PC-9 (cell line): ENCODE results near the gene SPDYE3. TPM values are rescaled to one million over a fixed set of nuclear protein-coding genes. Genes with fewer than 3 reads are reported as not detected.
"Not testable (repeated sequence)": the region's sequence is repeated elsewhere in the genome, so short reads cannot be mapped to it uniquely, and the experiment has no call there.

Experiments
- BruUV-seq: library from RNA; stranded (reverse); fragments of 400-500 nt; replicated peaks from 2 replicates; lab custom pipeline; 2021; lab: Mats Ljungman, UMichigan
- CTCF ChIA-PET: fragments of 300-600 bp; sonication (Branson Sonifier 250); formaldehyde crosslinking; loops from one replicate; lab custom pipeline; 2022; ENCODE audit warnings: antibody characterized with exemption; lab: Charles Lee
- POLR2A ChIA-PET: fragments of 300-600 bp; sonication (Branson Sonifier 250); formaldehyde crosslinking; loops from one replicate; lab custom pipeline; 2022; ENCODE audit warnings: antibody characterized with exemption; ENCODE audit not compliant: unreplicated experiment; lab: Charles Lee
- DNase-seq, 2 experiments: peaks; one replicate each; pipeline versions ENCODE4 v3.0.0 to v3.0.0-alpha.2; 2015 to 2022; ENCODE audit warnings: mixed read lengths in 1 of 2
- H2AFZ ChIP-seq: fragments of 200-600 bp; sonication (generic); 2 replicates; pipeline ENCODE4 v1.8.1; 2017; ENCODE audit warnings: antibody characterized with exemption
- H3F3A ChIP-seq: fragments of 200-600 bp; sonication (generic); 2 replicates; pipeline ENCODE4 v1.8.1; 2017; ENCODE audit warnings: antibody characterized with exemption, mild to moderate bottlenecking, low read depth; ENCODE audit not compliant: insufficient read depth
- H3K27ac ChIP-seq: fragments of 200-600 bp; sonication (generic); 2 replicates; pipeline ENCODE4 v1.6.1; 2016; ENCODE audit warnings: mixed run types
- H3K27me3 ChIP-seq: fragments of 200-600 bp; sonication (generic); 2 replicates; pipeline ENCODE4 v1.6.1; 2016; ENCODE audit warnings: low read depth, mixed run types; ENCODE audit not compliant: insufficient read depth
- H3K36me3 ChIP-seq: fragments of 200-600 bp; sonication (generic); 2 replicates; pipeline ENCODE4 v1.6.1; 2016; ENCODE audit warnings: low read depth, mixed run types
- H3K4me1 ChIP-seq: fragments of 200-600 bp; sonication (generic); replicated peaks from 2 replicates; pipeline ENCODE4 v1.6.1; 2016; ENCODE audit warnings: mixed run types; ENCODE audit not compliant: insufficient read depth
- H3K4me2 ChIP-seq: fragments of 200-600 bp; sonication (generic); 2 replicates; pipeline ENCODE4 v1.6.1; 2017; ENCODE audit warnings: mixed run types
- H3K4me3 ChIP-seq: fragments of 200-600 bp; sonication (generic); 2 replicates; pipeline ENCODE4 v1.6.1; 2016; ENCODE audit warnings: mixed run types
- H3K79me2 ChIP-seq: fragments of 200-600 bp; sonication (generic); 2 replicates; pipeline ENCODE4 v1.6.1; 2017; ENCODE audit warnings: low read depth, mixed run types
- H3K9me2 ChIP-seq: fragments of 200-600 bp; sonication (generic); 2 replicates; pipeline ENCODE4 v1.8.1; 2017; ENCODE audit warnings: mild to moderate bottlenecking; ENCODE audit not compliant: insufficient read depth
- H3K9me3 ChIP-seq: fragments of 200-600 bp; sonication (generic); 2 replicates; pipeline ENCODE4 v1.8.1; 2016; ENCODE audit warnings: low read depth; ENCODE audit not compliant: insufficient read depth
- H4K20me1 ChIP-seq: fragments of 200-600 bp; sonication (generic); 2 replicates; pipeline ENCODE4 v1.8.1; 2017; ENCODE audit not compliant: insufficient read depth
- intact Hi-C: fragments of 100-400 bp; cut with micrococcal nuclease; formaldehyde crosslinking; loops from one replicate; pipeline ENCODE4 v1.10.0; 2022; ENCODE audit not compliant: unreplicated experiment
- total RNA-seq: library from RNA; stranded (reverse); gene quantifications from 2 replicates; pipeline ENCODE4 v1.2.3, GENCODE V29; 2021

SPDYE3 gene
- total RNA-seq, 1 experiment from 2014 or later: not detected

DNA sequence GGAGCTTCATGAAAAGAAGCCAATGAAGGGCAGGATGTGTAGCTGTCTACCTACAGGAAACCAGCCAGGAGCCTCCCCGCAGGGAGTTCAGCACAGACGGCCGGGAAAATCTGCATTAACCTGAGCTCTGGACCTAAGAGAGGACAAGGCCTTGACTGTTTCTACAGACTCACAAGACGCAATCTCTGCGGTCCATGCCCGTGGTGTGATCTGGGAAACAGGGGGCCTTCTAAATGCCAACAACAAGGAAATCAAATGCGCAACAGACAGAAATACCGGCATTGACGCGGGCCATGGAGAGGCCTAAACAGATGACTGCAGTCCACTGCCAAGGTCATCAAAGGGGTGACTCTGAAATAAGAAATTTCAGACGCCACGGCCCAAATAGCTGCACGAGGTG is 16.7 kb downstream of the SPDYE3 start:
- H3K4me3 ChIP-seq, H3K9me3 ChIP-seq, H3K27me3 ChIP-seq, H3K4me2 ChIP-seq, CTCF ChIA-PET, DNase-seq, H3K79me2 ChIP-seq, H3K4me1 ChIP-seq, H3F3A ChIP-seq, H3K9me2 ChIP-seq, H4K20me1 ChIP-seq, H3K27ac ChIP-seq, BruUV-seq, H3K36me3 ChIP-seq, H2AFZ ChIP-seq, POLR2A ChIA-PET, intact Hi-C loops: not testable (repeated sequence)

DNA sequence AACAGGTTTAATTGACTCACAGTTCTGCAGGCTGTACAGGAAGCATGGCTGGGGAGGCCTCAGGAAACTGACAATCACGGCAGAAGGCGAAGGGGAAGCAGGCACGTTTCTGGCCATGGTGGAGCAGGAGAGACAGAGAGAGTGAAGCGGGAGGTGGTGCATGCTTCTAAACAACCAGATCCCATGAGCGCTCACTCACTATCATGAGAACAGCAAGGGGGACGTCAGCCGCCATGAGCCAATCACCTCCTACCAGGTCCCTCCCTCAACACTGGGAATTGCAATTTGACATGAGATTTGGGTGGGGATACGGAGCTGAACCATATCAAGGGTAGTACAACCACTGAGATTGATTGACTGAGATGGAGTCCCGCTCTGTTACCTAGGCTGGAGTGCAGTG is 18.2 kb downstream of the SPDYE3 start:
- POLR2A ChIA-PET, H3K36me3 ChIP-seq, H3F3A ChIP-seq, H3K79me2 ChIP-seq, DNase-seq, CTCF ChIA-PET, H3K4me1 ChIP-seq, H3K9me3 ChIP-seq, H3K27ac ChIP-seq, H3K9me2 ChIP-seq, H3K4me3 ChIP-seq, H3K27me3 ChIP-seq, H3K4me2 ChIP-seq, BruUV-seq, intact Hi-C loops, H4K20me1 ChIP-seq, H2AFZ ChIP-seq: not testable (repeated sequence)

DNA sequence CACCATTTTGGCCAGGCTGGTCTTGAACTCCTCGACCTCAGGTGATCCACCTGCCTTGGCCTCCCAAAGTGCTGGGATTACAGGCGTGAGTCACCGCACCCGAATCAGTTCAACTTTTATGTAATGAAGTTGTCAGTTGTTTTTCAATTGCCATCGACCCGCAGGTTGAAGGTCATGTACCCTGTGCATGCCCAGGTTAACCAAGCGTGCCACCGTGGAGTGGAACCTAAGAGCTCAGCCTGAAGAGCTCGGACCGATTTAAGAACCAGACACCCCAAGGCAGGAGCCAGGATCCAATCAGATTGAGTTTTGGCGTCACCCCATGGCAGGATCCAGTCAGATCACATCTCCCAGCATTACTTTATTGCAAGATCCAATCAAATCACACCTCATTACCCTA is 19.4 kb downstream of the SPDYE3 start:
- H2AFZ ChIP-seq, H3K9me2 ChIP-seq, H3F3A ChIP-seq, CTCF ChIA-PET, H3K4me2 ChIP-seq, intact Hi-C loops, DNase-seq, H3K9me3 ChIP-seq, H4K20me1 ChIP-seq, POLR2A ChIA-PET, H3K27me3 ChIP-seq, H3K79me2 ChIP-seq, H3K4me3 ChIP-seq, H3K4me1 ChIP-seq, BruUV-seq, H3K27ac ChIP-seq, H3K36me3 ChIP-seq: not testable (repeated sequence)

DNA sequence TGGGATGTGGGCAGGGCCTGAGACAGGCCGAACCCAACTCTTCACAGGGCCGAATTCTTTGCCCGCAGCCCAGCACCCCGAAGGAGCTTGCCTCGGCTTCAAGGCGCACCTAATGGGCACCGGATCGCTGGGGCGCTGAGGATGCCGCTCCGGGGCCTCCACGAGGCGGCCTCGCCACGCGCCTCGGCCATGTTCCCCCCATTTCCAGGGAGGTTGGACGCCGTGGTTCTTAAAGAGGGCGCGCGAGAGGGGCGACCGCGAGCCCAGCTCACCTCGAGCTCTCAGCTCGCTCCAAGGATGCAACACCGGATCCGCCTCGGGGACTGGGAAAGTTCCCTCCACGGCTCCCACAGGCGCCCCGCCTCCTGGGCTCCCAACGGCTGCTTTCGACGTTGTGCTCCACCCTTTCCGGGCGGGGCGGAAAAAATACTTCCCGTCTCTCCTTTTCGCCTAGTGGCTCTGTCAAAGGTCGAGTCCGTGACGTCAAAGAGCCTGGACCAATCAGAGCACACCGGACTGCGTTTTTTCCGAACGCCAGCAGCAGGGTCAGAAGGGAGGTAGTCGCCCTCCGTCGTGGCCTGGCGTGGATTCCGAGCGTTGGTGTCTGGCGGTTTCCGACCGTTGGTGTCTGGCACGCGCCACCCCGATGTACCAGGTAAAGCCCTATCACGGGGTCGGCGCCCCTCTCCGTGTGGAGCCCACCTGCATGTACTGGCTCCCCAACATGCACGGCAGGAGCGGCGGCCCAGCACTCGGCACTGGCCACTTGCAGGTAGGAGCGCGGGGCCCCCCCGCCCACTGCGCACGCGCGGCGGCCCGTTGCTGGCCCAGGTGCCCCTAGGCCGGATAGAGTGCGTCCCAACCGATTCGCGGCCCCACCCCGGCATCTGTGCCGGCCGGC is 28.3 kb downstream of the SPDYE3 start:
- H3K36me3 ChIP-seq, H3K9me3 ChIP-seq, H4K20me1 ChIP-seq, BruUV-seq, H3K9me2 ChIP-seq, H3K27me3 ChIP-seq: not testable (repeated sequence)
- Histone ChIP-seq H3K4me2 (peak overlapping the region; percentile 83), H2AFZ (0 out of 2 replicates have a peak overlapping the region, but pooled peaks have one; percentile 15), H3K27ac (peak overlapping the region; percentile 92), H3K4me1 (peaks cover 30% of the 10 kb centered on the region), H3K79me2 (peaks cover 48% of the 10 kb centered on the region), H3F3A (peaks cover 27% of the 10 kb centered on the region), H3K4me3 (peak overlapping the region; percentile 93)
- ChIA-PET POLR2A (interaction anchor here (0.6 to 0.7 kb wide), 3 partner anchors 198 to 746 kb away, joined by 5 read pairs; partner anchors contain the start of gene SRRT), CTCF (interaction anchor here (0.6 kb wide), 1 partner anchor 101 kb away, joined by 5 read pairs; no protein-coding TSS in a partner anchor)
- intact Hi-C loops: loop anchor here (1.0 kb wide), 1 partner anchor 93 kb away; the partner anchor contains the start of gene MEPCE
- DNase-seq: peak; percentile 88 to 97

DNA sequence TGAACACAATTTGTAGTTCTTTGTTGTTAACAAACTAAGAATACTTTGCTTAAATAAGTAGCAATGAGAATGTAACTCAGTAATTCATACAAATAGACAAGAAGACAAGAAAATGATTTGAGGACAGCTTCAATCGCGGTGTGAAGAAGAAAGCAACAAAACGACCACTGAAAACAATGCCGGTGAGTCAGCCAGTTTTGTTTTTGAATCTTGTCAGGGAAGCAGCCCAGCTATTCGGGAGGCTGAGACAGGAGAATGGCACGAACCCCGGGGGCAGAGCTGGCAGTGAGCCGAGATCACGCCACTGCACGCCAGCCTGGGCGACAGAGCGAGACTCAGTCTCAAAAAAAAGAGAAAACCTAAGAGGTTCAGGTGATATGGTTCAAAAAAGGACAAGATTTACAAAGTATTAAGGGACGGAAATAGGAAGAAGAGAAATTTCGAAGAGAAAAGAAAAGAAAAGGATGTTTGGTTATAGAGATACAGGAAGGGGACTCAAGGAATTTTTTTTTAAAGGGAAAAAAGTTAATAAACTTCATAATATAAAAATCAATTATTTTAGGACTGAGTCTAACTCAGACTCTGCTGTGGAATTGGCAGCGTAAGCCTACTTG is 30.7 kb downstream of the SPDYE3 start:
- H3K9me2 ChIP-seq, H3K9me3 ChIP-seq, CTCF ChIA-PET, H3K27me3 ChIP-seq, H2AFZ ChIP-seq, intact Hi-C loops: not testable (repeated sequence)
- Histone ChIP-seq H3K4me3 (peak overlapping the region; percentile 93), H3K4me2 (peak overlapping the region; percentile 95), H3K36me3 (peaks cover 10% of the 10 kb centered on the region), H3K27ac (peak overlapping the region; percentile 97), H3K79me2 (peaks cover 62% of the 10 kb centered on the region), H4K20me1 (peaks cover 18% of the 10 kb centered on the region), H3F3A (peaks cover 45% of the 10 kb centered on the region), H3K4me1 (peaks cover 52% of the 10 kb centered on the region)
- BruUV-seq: TSS peak; percentile 33
- peak; percentile 87 to 88 for DNase-seq
- POLR2A ChIA-PET: interaction anchor here (0.6 to 1.0 kb wide), 2 partner anchors 68 to 260 kb away, joined by 3 read pairs; no protein-coding TSS in a partner anchor
